B cell (primary cell): Measurements from ENCODE around the gene F8.

Source experiments
- EZH2 ChIP-seq: IDR thresholded peaks from 2 replicates; pipeline ENCODE4 v1.6.1; 2012; ENCODE audit warnings: borderline replicate concordance, low read depth, mild to moderate bottlenecking, moderate library complexity, low read length; ENCODE audit not compliant: insufficient read depth, poor library complexity, severe bottlenecking
- TF ChIP-seq, protein P1 (sequence below): fragments of 200-600 bp; IDR thresholded peaks from one replicate; pipeline ENCODE4 v1.8.0; 2022; ENCODE audit warnings: antibody characterized with exemption, mild to moderate bottlenecking

DNA sequence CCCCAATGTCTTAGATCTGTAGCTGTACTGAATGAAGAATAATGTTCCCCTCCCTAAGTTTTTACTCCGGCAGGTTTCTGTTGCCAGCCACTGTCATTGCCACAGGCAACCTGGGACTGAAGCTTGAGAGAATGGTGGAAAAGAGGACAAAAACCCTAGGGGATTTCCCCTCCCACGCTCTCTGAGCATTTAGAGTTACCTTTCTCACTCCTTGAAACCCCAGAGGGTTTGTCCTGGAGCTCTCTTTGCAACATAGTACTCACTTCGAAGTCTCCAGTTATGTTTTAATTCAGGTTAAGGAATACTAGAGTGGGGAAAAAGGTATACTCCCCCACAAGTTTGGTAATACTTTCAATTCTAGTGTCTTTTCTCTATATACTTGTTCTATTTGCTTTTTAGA lies 31.5 kb downstream of the F8 start:
- no peak for TF ChIP-seq EZH2
- TF ChIP-seq, protein P1, sequence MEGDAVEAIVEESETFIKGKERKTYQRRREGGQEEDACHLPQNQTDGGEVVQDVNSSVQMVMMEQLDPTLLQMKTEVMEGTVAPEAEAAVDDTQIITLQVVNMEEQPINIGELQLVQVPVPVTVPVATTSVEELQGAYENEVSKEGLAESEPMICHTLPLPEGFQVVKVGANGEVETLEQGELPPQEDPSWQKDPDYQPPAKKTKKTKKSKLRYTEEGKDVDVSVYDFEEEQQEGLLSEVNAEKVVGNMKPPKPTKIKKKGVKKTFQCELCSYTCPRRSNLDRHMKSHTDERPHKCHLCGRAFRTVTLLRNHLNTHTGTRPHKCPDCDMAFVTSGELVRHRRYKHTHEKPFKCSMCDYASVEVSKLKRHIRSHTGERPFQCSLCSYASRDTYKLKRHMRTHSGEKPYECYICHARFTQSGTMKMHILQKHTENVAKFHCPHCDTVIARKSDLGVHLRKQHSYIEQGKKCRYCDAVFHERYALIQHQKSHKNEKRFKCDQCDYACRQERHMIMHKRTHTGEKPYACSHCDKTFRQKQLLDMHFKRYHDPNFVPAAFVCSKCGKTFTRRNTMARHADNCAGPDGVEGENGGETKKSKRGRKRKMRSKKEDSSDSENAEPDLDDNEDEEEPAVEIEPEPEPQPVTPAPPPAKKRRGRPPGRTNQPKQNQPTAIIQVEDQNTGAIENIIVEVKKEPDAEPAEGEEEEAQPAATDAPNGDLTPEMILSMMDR: no peak
